Measurements from ENCODE around the gene PACSIN3. TPM values are rescaled to one million over a fixed set of nuclear protein-coding genes. Genes with fewer than 3 reads are reported as not detected.

Gene PACSIN3
- total and polyA plus RNA-seq, 2 of the 8 experiments (the other 6 are each of a cell fraction or from before 2014, with no cell fraction given): 23.8 to 47.2 TPM

GRCh38 chr11:47163193-47163592 is 23.0 kb downstream of the PACSIN3 start:
- no peak overlapping the region for H3K23ac ChIP-seq (ENCODE audit: insufficient read length)
- FAIRE-seq: no peak
- no peak overlapping the region for H4K91ac ChIP-seq (replicated peaks; ENCODE audit: insufficient read length, low read length)

More at GRCh38 chr11:47163193-47163592, 23.0 kb downstream of the PACSIN3 start:
- H3K27me3 ChIP-seq (replicated peaks in 1 of 4; ENCODE audit: control insufficient read depth in 3 of 4, extremely low read depth in 1 of 4, insufficient read depth in 3 of 4, low read length in 3 of 4): no peaks in the 10 kb centered on the region
- no peak overlapping the region for H4K5ac ChIP-seq (ENCODE audit: insufficient read length, low read depth, low read length)
- H3K36me3 ChIP-seq (ENCODE audit: control insufficient read depth in 2 of 4, insufficient read depth in 4 of 4, low read length in 3 of 4): peaks cover 21 to 37% (median 33%) of the 10 kb centered on the region in 4 experiments; a peak in 7 of 8 replicates
- H3K79me1 ChIP-seq (ENCODE audit: low read depth, low read length): no peaks in the 10 kb centered on the region
- CTCF ChIA-PET (ENCODE audit: partially characterized antibody): interaction anchor here (0.6 to 4.2 kb wide), 18 partner anchors 9 to 283 kb away, joined by 3 to 32 read pairs (median 4); partner anchors contain the start of gene ARFGAP2
- H3K4ac ChIP-seq (replicated peaks; ENCODE audit: insufficient read length, low read depth, low read length): no peak overlapping the region
- H3K23me2 ChIP-seq (ENCODE audit: low read depth, low read length): no peaks in the 10 kb centered on the region
- no peak overlapping the region for H2BK20ac ChIP-seq (ENCODE audit: low read length)
- no peak for DNase-seq (ENCODE audit: low read depth in 1 of 2, low spot score in 2 of 2)
- 78% methylated on average over 3 of the region's 3 CpGs; no CpG with 5 or more reads in 1 of the 2 experiments for WGBS, 2 experiments (ENCODE audit: extremely low coverage in 1 of 2, insufficient coverage in 1 of 2, insufficient read length in 1 of 2, insufficient replicate concordance in 2 of 2, low coverage in 1 of 2, low lambda C conversion rate in 2 of 2, missing lambda C conversion rate in 1 of 2)
- TF ChIP-seq TBP (IDR thresholded peaks at IDR 0.05; ENCODE audit: low read depth, low read length) (no peak), MAX (IDR thresholded peaks at IDR 0.05) (no peak)
- H3K14ac ChIP-seq (ENCODE audit: insufficient read length): no peak overlapping the region
- POLR2A ChIA-PET (ENCODE audit: partially characterized antibody): interaction anchor here (1.1 to 3.2 kb wide), 14 partner anchors 9 to 262 kb away, joined by 3 to 17 read pairs (median 6); partner anchors contain the start of genes ARFGAP2 and DDB2
- H2BK12ac ChIP-seq (ENCODE audit: low read depth, low read length): no peak overlapping the region
- H3K4me3 ChIP-seq (ENCODE audit: extremely low read depth in 1 of 4, insufficient read depth in 2 of 4, low read depth in 3 of 4, low read length in 4 of 4): no peak overlapping the region
- no peaks in the 10 kb centered on the region for H3K9me3 ChIP-seq (ENCODE audit: insufficient read depth in 2 of 2, low read depth in 1 of 2, low read length in 1 of 2)
- no peak overlapping the region for H2AK5ac ChIP-seq (ENCODE audit: low read depth, low read length)
- peaks cover 2 to 9% of the 10 kb centered on the region in 2 experiments for H4K20me1 ChIP-seq (replicated peaks in 1 of 2; ENCODE audit: control insufficient read depth in 1 of 2, insufficient read depth in 2 of 2, low read length in 2 of 2)
- H3K18ac ChIP-seq (ENCODE audit: extremely low read depth, low read length): no peak overlapping the region
- H3K4me2 ChIP-seq (ENCODE audit: insufficient read depth in 1 of 2, low read depth in 2 of 2, low read length in 2 of 2): no peak overlapping the region
- H3K4me1 ChIP-seq (replicated peaks in 1 of 4; ENCODE audit: control insufficient read depth in 3 of 4, insufficient read depth in 4 of 4, low read length in 3 of 4): no peaks in the 10 kb centered on the region
- no peak overlapping the region for H2AFZ ChIP-seq (ENCODE audit: low read length)
- no peak overlapping the region for H3K27ac ChIP-seq (ENCODE audit: low read depth, low read length)
- no peak overlapping the region for H4K8ac ChIP-seq (ENCODE audit: extremely low read depth, insufficient read depth, low read length)
- H3K9ac ChIP-seq (replicated peaks in 1 of 4; ENCODE audit: extremely low read depth in 1 of 4, low read depth in 3 of 4, low read length in 3 of 4): no peak overlapping the region
- no peaks in the 10 kb centered on the region for H3K79me2 ChIP-seq (ENCODE audit: control insufficient read depth in 1 of 2, insufficient read depth in 2 of 2, low read length in 2 of 2)
- no peak overlapping the region for H3K56ac ChIP-seq (replicated peaks; ENCODE audit: insufficient read length, low read depth, low read length)
- H2BK120ac ChIP-seq (replicated peaks; ENCODE audit: low read depth, low read length): no peak overlapping the region
- no peak overlapping the region for H2BK5ac ChIP-seq (ENCODE audit: low read depth, low read length)
- no peak overlapping the region for H2BK15ac ChIP-seq (ENCODE audit: low read length)
